ENCODE data around the gene PNLIPRP2. TPM values are rescaled to one million over a fixed set of nuclear protein-coding genes. Genes with fewer than 3 reads are reported as not detected.

The PNLIPRP2 gene
- total and polyA plus RNA-seq, 2 of the 4 experiments (the other 2 are of a cell fraction): not detected

DNA sequence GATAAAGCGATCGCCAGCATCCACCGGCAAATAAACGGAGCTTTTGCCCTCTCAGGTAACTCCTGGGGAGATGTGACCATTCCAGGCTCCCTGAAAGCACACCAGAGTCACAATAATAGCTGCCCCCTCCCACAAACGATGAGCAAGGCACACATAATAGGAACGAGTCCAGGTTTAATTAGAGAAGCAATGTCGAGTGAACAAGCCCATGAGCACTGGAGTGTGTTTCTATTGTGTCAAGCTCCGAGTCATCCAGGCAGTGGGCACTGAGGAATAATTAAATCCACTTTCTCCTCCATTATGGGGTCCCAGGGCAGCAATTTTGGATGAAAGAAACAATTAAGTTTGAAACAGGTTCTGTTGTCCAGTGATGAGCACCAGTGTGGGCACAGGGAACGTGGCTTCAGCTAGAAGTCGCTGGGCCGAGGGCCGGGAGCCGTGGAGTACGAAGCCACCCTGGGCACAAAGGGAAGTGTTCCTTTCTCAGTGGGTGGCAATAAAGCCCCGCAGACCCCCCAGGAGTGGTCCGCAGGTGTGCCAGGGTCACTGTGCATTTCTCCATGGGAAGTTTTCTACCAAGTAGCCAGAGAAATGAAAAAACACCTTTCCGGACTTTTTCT is 12.0 kb downstream of the PNLIPRP2 start:
- dilution Hi-C loops (cut with HindIII; ENCODE audit: low sequenced_read_pairs, unreplicated experiment): no loop called here
- no peaks in the 10 kb centered on the region for H3K79me1 ChIP-seq (ENCODE audit: low read depth in 1 of 2, low read length in 2 of 2)
- H3K23ac ChIP-seq (ENCODE audit: low read depth, low read length): no peak overlapping the region
- POLR2A ChIA-PET (ENCODE audit: unreplicated experiment): no interaction called here
- no peak overlapping the region for H2BK120ac ChIP-seq (ENCODE audit: low read depth, low read length)
- H3K9ac ChIP-seq (ENCODE audit: low read depth, low read length): no peak overlapping the region
- H2BK15ac ChIP-seq (ENCODE audit: low read depth, low read length): no peak overlapping the region
- no peak overlapping the region for H3K4me2 ChIP-seq (ENCODE audit: low read depth, low read length)
- no peak overlapping the region for H3K14ac ChIP-seq (replicated peaks; ENCODE audit: low read depth, low read length)
- H2AK5ac ChIP-seq (ENCODE audit: low read depth, low read length): no peak overlapping the region
- 72% methylated on average over 7 of the region's 17 CpGs; no CpG with 5 or more reads in 1 of the 2 experiments for WGBS, 2 experiments (ENCODE audit: extremely low coverage in 2 of 2, insufficient read length in 1 of 2)
- H3K9me1 ChIP-seq (ENCODE audit: insufficient read depth, low read length): no peaks in the 10 kb centered on the region
- H3K56ac ChIP-seq (ENCODE audit: extremely low read depth, insufficient read depth, low read length): no peak overlapping the region
- no peak for DNase-seq
- no TSS peak for BruUV-seq (replicated peaks)
- no peaks in the 10 kb centered on the region for H3K9me3 ChIP-seq (ENCODE audit: control insufficient read depth, insufficient read depth, low read length)
- H2BK20ac ChIP-seq (ENCODE audit: low read depth, low read length): no peak overlapping the region
- ATAC-seq (ENCODE audit: low read depth): no peak
- H3K4me1 ChIP-seq (ENCODE audit: control insufficient read depth, insufficient read depth, low read length): no peaks in the 10 kb centered on the region
- no peak overlapping the region for H4K5ac ChIP-seq (ENCODE audit: low read depth, low read length)
- H2AK9ac ChIP-seq (replicated peaks; ENCODE audit: low read depth, low read length, poor library complexity): no peak overlapping the region
- no peak overlapping the region for H3K27ac ChIP-seq (ENCODE audit: insufficient read depth, low read length)
- H2BK5ac ChIP-seq (ENCODE audit: low read depth, low read length, poor library complexity, severe bottlenecking): no peak overlapping the region
- no peak overlapping the region for H3K4ac ChIP-seq (ENCODE audit: low read depth, low read length)
- H3K18ac ChIP-seq (ENCODE audit: low read depth, low read length): no peak overlapping the region
- intact Hi-C loops (cut with micrococcal nuclease): no loop called here
- CTCF ChIA-PET: no interaction called here
- TF ChIP-seq, protein P1, sequence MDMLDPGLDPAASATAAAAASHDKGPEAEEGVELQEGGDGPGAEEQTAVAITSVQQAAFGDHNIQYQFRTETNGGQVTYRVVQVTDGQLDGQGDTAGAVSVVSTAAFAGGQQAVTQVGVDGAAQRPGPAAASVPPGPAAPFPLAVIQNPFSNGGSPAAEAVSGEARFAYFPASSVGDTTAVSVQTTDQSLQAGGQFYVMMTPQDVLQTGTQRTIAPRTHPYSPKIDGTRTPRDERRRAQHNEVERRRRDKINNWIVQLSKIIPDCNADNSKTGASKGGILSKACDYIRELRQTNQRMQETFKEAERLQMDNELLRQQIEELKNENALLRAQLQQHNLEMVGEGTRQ (IDR thresholded peaks at IDR 0.05; ENCODE audit: low read depth, low read length): no peak
- TF ChIP-seq MAFK (IDR thresholded peaks at IDR 0.05; ENCODE audit: low read depth, low read length) (no peak), MXI1 (IDR thresholded peaks at IDR 0.05; ENCODE audit: borderline replicate concordance, low read depth, low read length) (no peak), POLR2A (IDR thresholded peaks at IDR 0.05; ENCODE audit: low read depth, low read length) (no peak), RCOR1 (IDR thresholded peaks at IDR 0.05; ENCODE audit: insufficient replicate concordance, low read length) (no peak), RFX5 (IDR thresholded peaks at IDR 0.05; ENCODE audit: low read depth, low read length) (no peak), NFE2L2 (IDR thresholded peaks at IDR 0.05; ENCODE audit: low read depth, low read length) (no peak), CHD1 (IDR thresholded peaks at IDR 0.05; ENCODE audit: low read depth, low read length) (no peak), FOS (IDR thresholded peaks at IDR 0.05; ENCODE audit: low read depth, low read length) (no peak), RAD21 (IDR thresholded peaks at IDR 0.05; ENCODE audit: low read length) (no peak), CTCF (conservative IDR thresholded peaks at IDR 0.05; ENCODE audit: low read depth, low read length) (no peak), BHLHE40 (IDR thresholded peaks at IDR 0.05; ENCODE audit: low read depth, low read length) (no peak), MAZ (IDR thresholded peaks at IDR 0.05; ENCODE audit: borderline replicate concordance, low read depth, low read length) (no peak)
- TF ChIP-seq, protein P2, sequence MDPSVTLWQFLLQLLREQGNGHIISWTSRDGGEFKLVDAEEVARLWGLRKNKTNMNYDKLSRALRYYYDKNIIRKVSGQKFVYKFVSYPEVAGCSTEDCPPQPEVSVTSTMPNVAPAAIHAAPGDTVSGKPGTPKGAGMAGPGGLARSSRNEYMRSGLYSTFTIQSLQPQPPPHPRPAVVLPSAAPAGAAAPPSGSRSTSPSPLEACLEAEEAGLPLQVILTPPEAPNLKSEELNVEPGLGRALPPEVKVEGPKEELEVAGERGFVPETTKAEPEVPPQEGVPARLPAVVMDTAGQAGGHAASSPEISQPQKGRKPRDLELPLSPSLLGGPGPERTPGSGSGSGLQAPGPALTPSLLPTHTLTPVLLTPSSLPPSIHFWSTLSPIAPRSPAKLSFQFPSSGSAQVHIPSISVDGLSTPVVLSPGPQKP (IDR thresholded peaks at IDR 0.05; ENCODE audit: borderline replicate concordance, low read depth, low read length): no peak
- in situ Hi-C loops (cut with MboI; ENCODE audit: low sequenced_read_pairs): no loop called here
- H4K20me1 ChIP-seq (ENCODE audit: insufficient read depth, low read length): no peaks in the 10 kb centered on the region
- H2AFZ ChIP-seq (replicated peaks; ENCODE audit: low read length, poor library complexity): no peak overlapping the region
- H3K27me3 ChIP-seq (ENCODE audit: control insufficient read depth, insufficient read depth, low read length): peaks cover 5% of the 10 kb centered on the region
- no peak overlapping the region for H3K4me3 ChIP-seq (ENCODE audit: insufficient read depth, low read depth, low read length)
- H4K8ac ChIP-seq (ENCODE audit: low read depth in 2 of 2, low read length in 2 of 2): no peak overlapping the region
- no peak overlapping the region for H4K91ac ChIP-seq (ENCODE audit: insufficient read depth, low read depth, low read length)
- H3K36me3 ChIP-seq (ENCODE audit: control insufficient read depth, insufficient read depth, low read length): no peaks in the 10 kb centered on the region

Measured in IMR-90 (cell line).